CD4-positive, alpha-beta T cell treated with Interleukin-17A for 1 hour (primary cell): ENCODE measurements around the gene TIMM17A.

Experiments
- DNase-seq: peaks from one replicate; pipeline ENCODE4 v3.0.0-alpha.2; 2020

The TIMM17A gene

DNA sequence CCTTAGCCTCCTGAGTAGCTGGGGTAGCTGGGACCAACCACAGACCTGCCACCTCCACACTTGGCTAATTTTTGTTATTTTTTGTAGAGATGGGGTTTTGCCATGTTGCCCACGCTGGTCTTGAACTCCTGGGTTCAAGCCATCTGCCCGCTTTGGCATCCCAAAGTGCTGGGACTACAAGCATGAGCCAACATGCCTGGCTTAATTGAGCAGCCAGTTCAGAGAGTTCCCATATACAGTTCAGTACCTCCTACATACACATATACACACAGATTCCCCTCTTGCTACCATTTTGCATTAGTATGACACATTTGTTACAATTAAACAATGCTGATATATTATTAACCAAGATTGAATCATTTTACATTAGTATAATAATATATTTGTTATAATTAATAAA is 30.1 kb downstream of the TIMM17A start:
- no peak for DNase-seq

DNA sequence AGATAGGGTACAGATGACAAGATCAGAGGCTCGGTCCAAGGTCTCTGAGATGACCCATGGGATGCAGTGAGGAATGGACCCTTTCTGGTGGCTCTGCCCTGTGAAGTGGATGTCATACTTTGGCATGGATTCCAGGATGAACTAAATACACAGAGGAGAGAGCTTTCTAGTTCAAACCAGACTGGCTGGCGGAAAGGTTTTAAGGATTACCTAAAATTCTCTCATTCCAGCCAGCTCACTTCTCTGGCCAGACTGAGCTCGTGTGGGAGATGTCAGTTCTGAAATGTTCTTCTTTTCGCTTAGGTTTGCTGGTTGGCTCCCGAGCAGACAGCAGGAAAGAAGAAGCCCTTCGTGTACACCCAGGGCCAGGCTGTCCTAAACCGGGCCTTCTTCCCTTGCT is 33.3 kb downstream of the TIMM17A start:
- no peak for DNase-seq

DNA sequence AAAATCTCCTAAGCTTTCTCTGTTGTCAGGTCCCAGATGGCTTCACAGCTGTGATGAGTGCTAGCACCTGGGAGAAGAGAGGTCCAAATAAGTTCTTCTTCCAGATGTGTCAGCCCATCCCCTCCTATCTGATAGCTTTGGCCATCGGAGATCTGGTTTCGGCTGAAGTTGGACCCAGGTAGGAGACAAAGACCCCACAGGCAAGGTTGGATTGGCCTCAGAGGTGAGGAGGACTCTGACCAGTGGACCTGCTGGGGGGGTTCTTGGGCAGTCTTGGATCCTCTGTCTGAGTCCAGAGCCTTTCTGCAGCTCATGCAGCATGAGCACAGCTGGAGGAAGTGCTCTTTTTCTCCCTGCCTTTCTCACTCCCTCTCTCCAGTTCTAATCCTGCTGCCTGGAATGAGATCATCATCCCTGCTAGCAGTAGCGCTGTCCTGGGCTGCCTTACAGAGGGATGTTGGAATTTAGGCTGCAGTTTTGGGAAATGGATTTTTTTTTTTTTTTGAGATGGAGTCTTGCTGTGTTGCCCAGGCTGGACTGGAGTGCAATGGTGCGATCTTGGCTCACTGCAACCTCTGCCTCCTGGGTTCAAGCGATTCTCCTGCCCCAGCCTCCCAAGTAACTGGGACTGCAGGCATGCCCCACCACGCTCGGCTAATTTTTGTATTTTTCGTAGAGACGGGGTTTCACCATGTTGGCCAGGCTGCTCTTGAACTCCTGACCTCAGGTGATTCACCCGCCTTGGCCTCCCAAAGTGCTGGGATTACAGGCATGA is 34.2 kb downstream of the TIMM17A start:
- no peak for DNase-seq

- no peak for DNase-seq
Observed at GRCh38 chr1:201990427-201990826, 35.1 kb downstream of the TIMM17A start.

DNA sequence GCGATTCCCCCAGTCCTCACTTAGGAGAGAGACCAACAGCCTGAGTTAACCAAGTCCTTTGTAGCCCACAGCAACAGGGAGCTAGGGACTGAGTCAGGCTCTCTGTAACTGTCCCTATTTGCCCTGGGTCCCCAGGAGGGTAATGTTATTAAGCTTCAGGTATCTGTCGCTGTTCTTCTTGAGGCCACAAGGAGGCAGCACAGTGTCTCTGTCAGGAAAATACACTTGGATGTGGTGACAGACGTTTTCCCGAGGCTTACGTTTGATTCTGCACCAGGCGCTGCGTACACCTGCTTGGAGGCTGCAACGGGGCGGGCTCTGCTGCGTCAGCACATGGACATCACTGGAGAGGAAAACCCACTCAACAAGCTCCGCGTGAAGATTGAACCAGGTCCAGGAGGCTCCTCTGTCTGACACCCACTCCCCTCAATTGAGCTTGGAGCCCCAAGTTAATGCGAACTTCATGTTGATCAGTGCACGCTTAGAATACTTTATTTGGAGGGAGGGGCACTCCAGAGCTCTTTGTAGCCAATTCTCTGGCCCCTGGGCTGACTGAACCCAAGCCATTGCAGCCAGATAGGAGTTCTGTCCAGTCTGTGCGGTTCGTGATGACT is 44.4 kb downstream of the TIMM17A start:
- DNase-seq = peak; percentile 33

GRCh38 chr1:202002507-202002906 is 47.2 kb downstream of the TIMM17A start:
- no peak for DNase-seq

- no peak for DNase-seq
Observed at GRCh38 chr1:202004711-202005110, 49.4 kb downstream of the TIMM17A start.

- DNase-seq = no peak
Observed at GRCh38 chr1:202005958-202006357, 50.7 kb downstream of the TIMM17A start.

DNA sequence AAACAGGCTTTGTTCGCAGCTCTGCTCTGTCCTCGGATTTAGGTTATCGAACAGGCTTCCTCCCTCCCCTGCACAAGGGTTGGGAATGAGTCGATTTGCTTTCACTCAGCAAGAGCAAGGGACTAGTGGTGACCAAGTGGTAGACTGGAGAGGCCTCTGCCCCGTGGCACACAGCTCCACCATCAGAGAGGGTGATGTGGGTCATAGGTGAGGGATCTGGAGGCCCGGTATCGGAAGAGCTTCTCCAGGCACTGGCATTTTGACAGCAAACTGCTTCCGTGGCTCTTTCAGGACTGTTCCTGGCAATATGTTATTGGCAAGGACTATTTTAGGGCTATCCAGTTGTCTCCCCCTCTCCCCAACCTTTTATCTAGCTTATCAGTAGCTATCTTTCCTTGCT is 52.0 kb downstream of the TIMM17A start:
- DNase-seq = no peak

GRCh38 chr1:202007805-202008489 is 52.6 kb downstream of the TIMM17A start:
- DNase-seq = no peak

GRCh38 chr1:202009326-202010179 is 54.2 kb downstream of the TIMM17A start:
- peak; percentile 62 for DNase-seq

GRCh38 chr1:202010180-202011015 is 55.1 kb downstream of the TIMM17A start, which contains the start of gene ELF3:
Gene ELF3 (plus strand): TSS chr1:202010587. CDS start chr1:202011137, 550 bp downstream.
- DNase-seq = no peak

GRCh38 chr1:202011994-202012393 is 56.7 kb downstream of the TIMM17A start:
- no peak for DNase-seq

DNA sequence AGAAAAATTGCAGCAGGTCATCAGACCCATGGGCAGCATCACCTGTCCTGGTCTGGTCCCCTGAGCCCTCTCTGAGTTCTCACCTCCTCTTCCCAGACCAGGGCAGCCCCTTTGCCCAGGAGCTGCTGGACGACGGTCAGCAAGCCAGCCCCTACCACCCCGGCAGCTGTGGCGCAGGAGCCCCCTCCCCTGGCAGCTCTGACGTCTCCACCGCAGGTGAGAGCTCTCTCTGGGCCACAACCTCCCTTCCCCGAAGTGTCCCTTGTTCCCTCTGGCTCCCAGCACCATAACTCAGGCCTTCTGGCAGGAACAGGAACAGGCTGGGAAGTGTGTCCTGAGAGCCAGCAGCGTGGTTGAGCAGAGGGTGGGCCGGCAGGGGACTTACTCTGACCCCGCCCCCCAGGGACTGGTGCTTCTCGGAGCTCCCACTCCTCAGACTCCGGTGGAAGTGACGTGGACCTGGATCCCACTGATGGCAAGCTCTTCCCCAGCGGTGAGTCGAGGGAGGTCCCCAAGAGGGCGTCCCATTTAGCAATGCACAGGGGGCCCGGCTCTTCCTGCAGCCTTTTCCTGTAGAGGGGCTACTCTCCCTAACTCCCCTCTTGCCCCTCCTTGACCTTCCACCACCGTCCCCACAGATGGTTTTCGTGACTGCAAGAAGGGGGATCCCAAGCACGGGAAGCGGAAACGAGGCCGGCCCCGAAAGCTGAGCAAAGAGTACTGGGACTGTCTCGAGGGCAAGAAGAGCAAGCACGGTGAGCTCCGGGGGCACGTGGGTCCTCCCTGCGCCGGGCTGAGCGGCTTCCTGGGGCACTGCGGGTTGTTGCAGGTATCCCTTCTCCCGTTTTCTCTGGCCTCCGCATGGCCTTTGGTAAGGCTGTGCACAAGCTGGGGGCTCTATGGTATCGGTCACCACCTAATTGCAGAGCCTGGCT is 57.5 kb downstream of the TIMM17A start:
- DNase-seq = no peak

- no peak for DNase-seq
Observed at GRCh38 chr1:202013603-202014002, 58.3 kb downstream of the TIMM17A start.

DNA sequence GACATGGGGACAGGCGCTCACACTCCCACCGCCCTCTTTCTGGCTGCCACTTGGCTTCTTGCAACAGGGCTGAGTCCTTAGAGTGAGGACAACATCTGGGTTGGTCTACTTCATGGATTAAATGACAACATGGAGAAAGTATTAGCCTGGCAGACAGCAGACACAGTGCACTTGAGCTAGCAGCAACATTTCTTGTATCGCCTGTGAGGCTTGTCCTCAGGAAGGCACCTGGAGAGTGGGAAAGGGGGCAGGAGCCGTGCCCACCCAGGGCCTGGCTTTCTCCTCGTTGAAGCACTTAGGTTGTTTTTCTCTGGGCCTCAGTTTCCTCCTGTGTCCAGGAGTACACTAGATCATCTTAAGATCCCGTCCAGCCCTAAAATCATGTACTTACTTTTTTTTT is 58.8 kb downstream of the TIMM17A start:
- DNase-seq = no peak

DNA sequence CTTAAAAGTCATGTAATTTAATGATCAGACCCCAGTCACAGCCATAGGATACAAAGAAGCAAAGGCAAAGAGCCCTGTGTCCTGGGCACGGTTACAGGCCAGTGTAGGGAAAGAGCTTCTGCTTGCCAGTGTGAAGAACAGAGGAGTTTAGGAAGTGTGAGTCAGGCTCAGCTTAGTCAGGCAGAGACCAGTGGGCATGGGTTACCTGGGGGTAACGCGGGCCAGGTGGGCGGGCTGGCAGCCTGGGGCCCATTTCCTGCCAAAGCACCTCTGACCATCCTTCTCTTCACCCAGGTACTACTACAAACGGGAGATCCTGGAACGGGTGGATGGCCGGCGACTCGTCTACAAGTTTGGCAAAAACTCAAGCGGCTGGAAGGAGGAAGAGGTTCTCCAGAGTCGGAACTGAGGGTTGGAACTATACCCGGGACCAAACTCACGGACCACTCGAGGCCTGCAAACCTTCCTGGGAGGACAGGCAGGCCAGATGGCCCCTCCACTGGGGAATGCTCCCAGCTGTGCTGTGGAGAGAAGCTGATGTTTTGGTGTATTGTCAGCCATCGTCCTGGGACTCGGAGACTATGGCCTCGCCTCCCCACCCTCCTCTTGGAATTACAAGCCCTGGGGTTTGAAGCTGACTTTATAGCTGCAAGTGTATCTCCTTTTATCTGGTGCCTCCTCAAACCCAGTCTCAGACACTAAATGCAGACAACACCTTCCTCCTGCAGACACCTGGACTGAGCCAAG is 59.8 kb downstream of the TIMM17A start:
- DNase-seq = no peak

- no peak for DNase-seq
Observed at GRCh38 chr1:202015662-202015937, 60.3 kb downstream of the TIMM17A start.

GRCh38 chr1:202016022-202016810 is 60.9 kb downstream of the TIMM17A start:
- DNase-seq = no peak
